A204.1 (cell line): ENCODE data around the gene DSTYK.
"Not testable (repeated sequence)": the region's sequence is repeated elsewhere in the genome, so short reads cannot be mapped to it uniquely, and the experiment has no call there.

Experiments used
- FAIRE-seq: peaks from 2 replicates; lab custom pipeline; 2012; peaks lifted over from hg19 to GRCh38; lab: Jason Lieb, UNC

Gene DSTYK

GRCh38 chr1:205170532-205171269 lies 40.8 kb downstream of the DSTYK start:
- FAIRE-seq = no peak

GRCh38 chr1:205169248-205169647 lies 42.3 kb downstream of the DSTYK start:
- no peak for FAIRE-seq

- no peak for FAIRE-seq
Observed at GRCh38 chr1:205168291-205168690, 43.2 kb downstream of the DSTYK start.

GRCh38 chr1:205162301-205162700 lies 49.2 kb downstream of the DSTYK start:
- no peak for FAIRE-seq

- FAIRE-seq = no peak
Observed at GRCh38 chr1:205161076-205161475, 50.4 kb downstream of the DSTYK start.

GRCh38 chr1:205158048-205158616 lies 53.4 kb downstream of the DSTYK start:
- FAIRE-seq = no peak

- not testable (repeated sequence) for FAIRE-seq
Observed at GRCh38 chr1:205155665-205156377, 55.7 kb downstream of the DSTYK start.

- FAIRE-seq = no peak
Observed at GRCh38 chr1:205152505-205152904, 59.0 kb downstream of the DSTYK start.

GRCh38 chr1:205150651-205151428 lies 60.7 kb downstream of the DSTYK start:
- FAIRE-seq = no peak

GRCh38 chr1:205147191-205147835 lies 64.2 kb downstream of the DSTYK start:
- FAIRE-seq = no peak

GRCh38 chr1:205144751-205145150 lies 66.8 kb downstream of the DSTYK start:
- FAIRE-seq = no peak

- no peak for FAIRE-seq
Observed at GRCh38 chr1:205144046-205144720, 67.3 kb downstream of the DSTYK start.

GRCh38 chr1:205142102-205142469 lies 69.4 kb downstream of the DSTYK start:
- no peak for FAIRE-seq

- FAIRE-seq = peak; percentile 74
Observed at GRCh38 chr1:205141236-205142101, 70.0 kb downstream of the DSTYK start.

GRCh38 chr1:205140113-205140512 lies 71.4 kb downstream of the DSTYK start:
- FAIRE-seq = no peak

GRCh38 chr1:205137901-205138300 lies 73.6 kb downstream of the DSTYK start:
- no peak for FAIRE-seq

- no peak for FAIRE-seq
Observed at GRCh38 chr1:205133287-205133686, 78.2 kb downstream of the DSTYK start.

- no peak for FAIRE-seq
Observed at GRCh38 chr1:205129447-205130029, 82.0 kb downstream of the DSTYK start.

- FAIRE-seq = no peak
Observed at GRCh38 chr1:205128050-205128449, 83.5 kb downstream of the DSTYK start.

GRCh38 chr1:205127646-205128045 lies 83.9 kb downstream of the DSTYK start:
- no peak for FAIRE-seq
